ENCODE results near the gene SSTR4.
"Not testable (repeated sequence)": the region's sequence is repeated elsewhere in the genome, so short reads cannot be mapped to it uniquely, and the experiment has no call there.

SSTR4 gene

DNA sequence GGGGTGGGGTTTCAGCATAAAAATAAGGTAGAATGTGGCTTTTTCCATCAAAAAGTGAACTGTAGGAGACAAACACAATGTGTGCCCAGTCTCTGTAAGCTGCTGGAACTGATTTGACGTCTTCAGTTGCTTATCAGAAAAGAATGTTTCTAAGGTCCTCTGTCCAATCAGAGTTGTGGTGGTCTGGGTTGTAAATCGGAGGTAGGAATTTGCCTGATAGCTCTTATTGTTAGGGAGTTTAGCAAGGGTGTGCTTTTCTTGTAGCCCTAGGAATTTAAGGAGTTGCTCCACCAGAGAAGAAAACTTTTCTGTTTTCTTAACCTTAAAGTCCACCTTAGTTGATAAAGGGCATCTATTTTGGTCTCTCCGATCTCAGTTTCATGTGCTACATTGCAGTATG lies 10.4 kb upstream of the SSTR4 start:
- Histone ChIP-seq H3K36me3 (ENCODE audit: low read length) (no peaks in the 10 kb centered on the region), H3K27me3 (ENCODE audit: low read length) (no peaks in the 10 kb centered on the region), H3F3A (ENCODE audit: insufficient read depth) (no peaks in the 10 kb centered on the region), H3K9ac (ENCODE audit: low read length) (no peak overlapping the region), H3K9me3 (ENCODE audit: insufficient read depth, low read length) (no peaks in the 10 kb centered on the region), H3K9me2 (replicated peaks; ENCODE audit: insufficient read depth, low read length) (no peaks in the 10 kb centered on the region), H3K27ac (ENCODE audit: low read depth, low read length) (no peak overlapping the region), H3K4me2 (ENCODE audit: low read depth, low read length, poor library complexity, severe bottlenecking) (no peak overlapping the region), H3K4me3 (ENCODE audit: insufficient read depth, low read length, poor library complexity, severe bottlenecking) (no peak overlapping the region), H2AFZ (ENCODE audit: low read depth, low read length, severe bottlenecking) (no peak overlapping the region), H4K20me1 (ENCODE audit: low read depth, low read length) (no peaks in the 10 kb centered on the region), H3K79me2 (ENCODE audit: insufficient read depth, low read length) (no peaks in the 10 kb centered on the region)
- no peak for TF ChIP-seq EZH2phosphoT487 (conservative IDR thresholded peaks at IDR 0.05; ENCODE audit: low read length)

DNA sequence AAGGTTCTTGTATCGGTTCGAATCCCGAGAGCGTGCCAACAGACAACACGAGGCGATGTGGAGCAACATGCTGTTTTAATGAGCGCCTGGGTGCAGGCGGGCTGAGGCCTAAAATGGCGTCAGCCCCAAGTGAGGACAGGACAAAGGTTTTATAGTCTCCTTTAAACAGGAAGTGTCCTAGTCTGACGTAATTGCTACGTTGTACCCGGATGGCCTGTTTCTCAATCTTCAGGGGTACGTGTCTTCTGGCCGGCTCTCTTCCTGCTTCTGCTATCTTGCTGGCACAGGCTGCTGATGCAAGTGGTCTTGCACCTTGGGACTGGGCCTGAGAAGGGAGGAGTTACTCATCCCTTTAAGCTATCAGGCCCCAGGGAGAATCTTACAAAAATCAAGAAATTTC lies 9.6 kb upstream of the SSTR4 start:
- H3K4me3 ChIP-seq (ENCODE audit: insufficient read depth, low read length, poor library complexity, severe bottlenecking); H3K4me2 ChIP-seq (ENCODE audit: low read depth, low read length, poor library complexity, severe bottlenecking); H3K36me3 ChIP-seq (ENCODE audit: low read length); H4K20me1 ChIP-seq (ENCODE audit: low read depth, low read length); H3K9ac ChIP-seq (ENCODE audit: low read length); H3K27me3 ChIP-seq (ENCODE audit: low read length); H3F3A ChIP-seq (ENCODE audit: insufficient read depth); H3K79me2 ChIP-seq (ENCODE audit: insufficient read depth, low read length); H3K9me2 ChIP-seq (replicated peaks; ENCODE audit: insufficient read depth, low read length); H2AFZ ChIP-seq (ENCODE audit: low read depth, low read length, severe bottlenecking); H3K9me3 ChIP-seq (ENCODE audit: insufficient read depth, low read length); H3K27ac ChIP-seq (ENCODE audit: low read depth, low read length): not testable (repeated sequence)

DNA sequence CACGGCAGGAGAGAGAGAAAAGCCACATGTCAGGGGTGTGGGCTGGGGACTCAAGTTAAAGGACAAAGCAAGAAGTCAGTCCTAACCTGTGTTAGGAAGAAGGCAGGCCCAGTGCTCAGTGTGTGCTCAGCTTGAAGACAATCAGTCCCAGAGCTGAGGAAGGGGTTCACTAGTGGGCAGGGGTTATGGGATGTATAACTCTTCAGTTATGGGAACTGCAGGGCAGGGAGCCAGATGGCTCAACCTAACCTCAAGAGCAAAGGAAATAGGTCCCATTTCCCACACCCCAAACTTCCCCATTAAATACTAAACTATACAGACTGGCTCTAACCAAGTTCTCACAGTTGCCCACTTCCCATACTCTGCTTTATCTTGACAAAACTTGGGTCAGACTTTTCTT lies 7.4 kb upstream of the SSTR4 start:
- Histone ChIP-seq H3K9ac (ENCODE audit: low read length) (no peak overlapping the region), H3K9me2 (replicated peaks; ENCODE audit: insufficient read depth, low read length) (no peaks in the 10 kb centered on the region), H3K27me3 (ENCODE audit: low read length) (no peaks in the 10 kb centered on the region), H4K20me1 (ENCODE audit: low read depth, low read length) (no peaks in the 10 kb centered on the region), H3K9me3 (ENCODE audit: insufficient read depth, low read length) (no peaks in the 10 kb centered on the region), H2AFZ (ENCODE audit: low read depth, low read length, severe bottlenecking) (no peak overlapping the region), H3K36me3 (ENCODE audit: low read length) (no peaks in the 10 kb centered on the region), H3K27ac (ENCODE audit: low read depth, low read length) (no peak overlapping the region), H3K79me2 (ENCODE audit: insufficient read depth, low read length) (no peaks in the 10 kb centered on the region), H3K4me3 (ENCODE audit: insufficient read depth, low read length, poor library complexity, severe bottlenecking) (no peak overlapping the region), H3K4me2 (ENCODE audit: low read depth, low read length, poor library complexity, severe bottlenecking) (no peak overlapping the region), H3F3A (ENCODE audit: insufficient read depth) (no peaks in the 10 kb centered on the region)
- TF ChIP-seq, protein P1, sequence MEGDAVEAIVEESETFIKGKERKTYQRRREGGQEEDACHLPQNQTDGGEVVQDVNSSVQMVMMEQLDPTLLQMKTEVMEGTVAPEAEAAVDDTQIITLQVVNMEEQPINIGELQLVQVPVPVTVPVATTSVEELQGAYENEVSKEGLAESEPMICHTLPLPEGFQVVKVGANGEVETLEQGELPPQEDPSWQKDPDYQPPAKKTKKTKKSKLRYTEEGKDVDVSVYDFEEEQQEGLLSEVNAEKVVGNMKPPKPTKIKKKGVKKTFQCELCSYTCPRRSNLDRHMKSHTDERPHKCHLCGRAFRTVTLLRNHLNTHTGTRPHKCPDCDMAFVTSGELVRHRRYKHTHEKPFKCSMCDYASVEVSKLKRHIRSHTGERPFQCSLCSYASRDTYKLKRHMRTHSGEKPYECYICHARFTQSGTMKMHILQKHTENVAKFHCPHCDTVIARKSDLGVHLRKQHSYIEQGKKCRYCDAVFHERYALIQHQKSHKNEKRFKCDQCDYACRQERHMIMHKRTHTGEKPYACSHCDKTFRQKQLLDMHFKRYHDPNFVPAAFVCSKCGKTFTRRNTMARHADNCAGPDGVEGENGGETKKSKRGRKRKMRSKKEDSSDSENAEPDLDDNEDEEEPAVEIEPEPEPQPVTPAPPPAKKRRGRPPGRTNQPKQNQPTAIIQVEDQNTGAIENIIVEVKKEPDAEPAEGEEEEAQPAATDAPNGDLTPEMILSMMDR (IDR thresholded peaks at IDR 0.05; ENCODE audit: insufficient read depth, low read length, poor library complexity, severe bottlenecking), result no peak
- TF ChIP-seq EZH2phosphoT487 (conservative IDR thresholded peaks at IDR 0.05; ENCODE audit: low read length), result no peak

DNA sequence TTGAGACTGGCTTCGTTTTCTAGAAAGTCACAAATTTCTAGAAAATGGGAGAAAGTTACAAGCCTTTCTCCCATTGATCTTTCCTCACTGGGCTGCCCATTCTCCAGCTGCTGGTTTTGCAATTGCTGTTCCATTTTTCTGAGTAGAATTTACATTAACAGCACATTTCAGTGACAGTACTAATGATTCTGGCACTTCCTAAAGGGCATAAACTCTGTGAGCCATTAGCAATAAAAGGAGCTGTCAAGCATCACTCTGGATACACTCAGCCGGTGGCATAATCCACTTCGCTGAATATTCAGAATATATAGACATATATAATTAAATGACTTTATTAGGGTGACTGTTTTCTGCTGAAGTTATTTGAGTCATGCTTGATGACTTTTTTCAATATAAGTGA lies 6.7 kb upstream of the SSTR4 start:
- H3K79me2 ChIP-seq (ENCODE audit: insufficient read depth, low read length), result no peaks in the 10 kb centered on the region
- H3K27me3 ChIP-seq (ENCODE audit: low read length), result no peaks in the 10 kb centered on the region
- H3K36me3 ChIP-seq (ENCODE audit: low read length), result no peaks in the 10 kb centered on the region
- H3K9me2 ChIP-seq (replicated peaks; ENCODE audit: insufficient read depth, low read length), result no peaks in the 10 kb centered on the region
- no peak overlapping the region for H3K9ac ChIP-seq (ENCODE audit: low read length)
- no peaks in the 10 kb centered on the region for H3F3A ChIP-seq (ENCODE audit: insufficient read depth)
- no peak overlapping the region for H2AFZ ChIP-seq (ENCODE audit: low read depth, low read length, severe bottlenecking)
- no peak overlapping the region for H3K27ac ChIP-seq (ENCODE audit: low read depth, low read length)
- H4K20me1 ChIP-seq (ENCODE audit: low read depth, low read length), result no peaks in the 10 kb centered on the region
- no peaks in the 10 kb centered on the region for H3K9me3 ChIP-seq (ENCODE audit: insufficient read depth, low read length)
- no peak for TF ChIP-seq EZH2phosphoT487 (conservative IDR thresholded peaks at IDR 0.05; ENCODE audit: low read length)
- TF ChIP-seq, protein P1 (IDR thresholded peaks at IDR 0.05; ENCODE audit: insufficient read depth, low read length, poor library complexity, severe bottlenecking), result no peak
- H3K4me3 ChIP-seq (ENCODE audit: insufficient read depth, low read length, poor library complexity, severe bottlenecking), result no peak overlapping the region
- no peak overlapping the region for H3K4me2 ChIP-seq (ENCODE audit: low read depth, low read length, poor library complexity, severe bottlenecking)

Data from SU-DHL-6 (cell line).